HG03159 (cell line): ENCODE results near the gene AKAP5.
"Not testable (repeated sequence)": the region's sequence is repeated elsewhere in the genome, so short reads cannot be mapped to it uniquely, and the experiment has no call there.

Experiments used
- ATAC-seq: cut with Tn5 transposase; IDR thresholded peaks from one replicate; pipeline ENCODE4 v1.9.1; 2021; ENCODE audit warnings: mild to moderate bottlenecking, moderate library complexity; ENCODE audit not compliant: unreplicated experiment

AKAP5 gene

DNA sequence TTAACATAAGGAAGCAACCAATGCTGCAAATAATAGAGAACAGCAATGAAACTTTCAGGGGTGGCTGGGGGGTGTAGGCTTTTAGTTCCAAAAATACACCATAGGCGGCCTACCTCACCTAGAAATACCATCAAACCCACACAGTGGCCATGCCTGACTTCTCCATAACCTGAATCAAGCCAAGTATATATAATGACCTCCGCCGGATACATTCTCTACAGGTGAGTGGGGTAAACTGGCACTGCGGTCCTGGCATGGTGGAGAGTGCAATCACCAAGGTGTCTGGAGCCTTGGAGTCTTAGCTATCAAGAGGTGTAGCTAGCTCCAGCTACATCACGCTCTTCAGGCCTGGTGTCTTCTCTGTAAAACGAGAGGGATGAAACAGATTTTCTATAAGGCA is 37.2 kb downstream of the AKAP5 start:
- no peak for ATAC-seq

DNA sequence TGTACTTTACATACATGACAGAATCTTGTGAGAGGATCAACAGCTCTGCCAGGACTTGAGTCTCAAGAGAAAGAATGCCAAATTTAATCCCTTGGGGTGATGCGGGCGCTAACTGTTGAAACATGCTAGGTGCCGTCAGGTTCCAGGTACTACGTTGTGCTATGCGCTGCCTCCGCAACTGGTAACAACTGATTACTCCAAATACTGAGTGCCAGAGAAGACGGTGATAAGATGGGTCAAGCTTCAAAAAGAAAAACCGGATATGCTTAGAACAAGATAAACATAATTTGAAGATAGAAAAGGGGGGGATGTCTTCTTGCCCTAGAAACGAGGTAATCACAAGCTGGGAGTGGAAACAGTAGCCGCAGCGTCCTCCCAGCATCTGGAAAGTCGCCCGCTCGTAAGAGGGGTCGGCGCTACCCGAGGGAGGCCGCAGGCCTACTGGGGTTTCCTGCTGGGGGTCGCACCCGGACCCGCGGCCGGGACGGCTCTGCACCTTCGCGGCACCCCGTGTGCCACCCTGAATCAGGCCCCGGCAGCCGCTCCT is 37.7 kb downstream of the AKAP5 start:
- no peak for ATAC-seq

DNA sequence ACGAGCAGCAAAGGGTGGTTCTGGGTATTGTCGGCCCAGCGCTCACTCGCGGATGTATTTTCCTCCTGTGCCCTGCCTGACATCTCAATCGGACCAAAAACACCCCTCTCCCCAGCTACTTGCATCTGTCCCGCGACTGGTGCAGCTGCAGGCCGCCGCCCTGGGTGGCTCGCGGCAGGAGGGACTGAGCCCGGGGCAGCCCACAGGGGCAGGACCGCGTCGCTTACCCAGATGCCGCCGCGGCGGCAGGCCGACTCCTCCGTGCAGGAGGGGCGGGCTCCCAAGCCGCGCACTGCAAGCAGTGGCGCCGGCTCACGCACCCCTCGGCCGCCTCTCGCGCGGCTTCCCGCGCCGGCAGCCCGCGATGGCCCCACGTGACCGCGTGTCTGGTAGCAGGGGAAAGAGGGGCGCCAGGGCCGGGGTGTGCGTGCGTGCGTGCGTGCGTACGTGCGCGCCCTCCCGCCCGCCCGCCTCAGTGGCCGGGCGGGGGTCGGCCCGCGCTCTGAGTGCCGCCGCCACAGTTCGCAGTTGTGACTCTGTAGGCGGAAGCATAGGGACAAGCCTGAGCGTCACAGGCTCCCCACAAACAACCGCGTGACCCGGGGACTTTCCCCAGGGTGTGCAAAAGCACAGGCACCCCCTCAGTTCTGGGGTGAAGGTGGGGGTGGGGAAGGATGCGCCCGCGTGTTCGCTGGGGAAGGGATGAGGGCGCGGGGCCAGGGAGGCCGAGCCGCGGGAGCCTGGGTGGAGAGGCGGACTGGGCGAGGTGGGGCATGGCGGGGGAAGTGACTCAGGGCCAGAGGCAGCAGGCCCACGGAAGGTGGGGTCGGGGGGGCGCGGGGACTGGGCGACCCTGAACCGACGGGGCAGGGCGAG is 38.4 kb downstream of the AKAP5 start, which contains the start of gene ZBTB25:
ZBTB25 (minus strand) TSS at position 405 of the 876 bp plus-strand sequence. CDS start 13,305 bp downstream, outside the sequence.
- ATAC-seq = peak; percentile 62

DNA sequence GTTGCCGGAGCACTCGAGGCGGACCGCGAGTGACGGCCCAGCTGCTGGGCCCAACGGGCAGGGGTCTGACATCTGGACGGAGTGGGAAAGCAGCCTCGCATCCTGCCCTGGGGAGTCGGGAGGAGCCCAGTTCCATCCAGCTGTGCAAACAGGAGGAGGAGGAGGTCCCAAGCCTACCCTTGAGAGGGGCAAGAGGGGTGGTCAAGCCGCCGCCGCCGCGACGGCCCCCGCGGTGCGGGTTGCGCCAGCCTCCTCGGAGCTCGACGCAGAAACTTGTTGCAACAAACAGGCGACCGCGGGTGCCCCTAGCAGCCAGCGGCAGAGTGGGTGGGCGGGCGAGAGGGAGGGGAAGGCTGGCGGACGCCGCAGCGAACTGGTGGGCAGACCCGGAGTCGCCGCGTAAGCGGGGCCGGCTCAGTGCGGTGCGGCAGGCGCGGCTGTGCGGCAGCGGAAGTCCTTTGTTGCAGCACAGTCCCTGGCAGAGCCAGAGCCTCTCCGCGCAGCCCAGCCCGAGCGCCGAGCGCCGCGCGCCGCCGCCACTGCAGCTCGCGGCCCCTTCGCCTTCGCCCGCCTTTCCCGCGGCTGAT is 39.1 kb downstream of the AKAP5 start, which contains the start of gene ZBTB1:
ZBTB1 (plus strand) TSS at position 461 of the 587 bp plus-strand sequence. CDS start 16,735 bp downstream, outside the sequence.
- ATAC-seq = peak; percentile 31

DNA sequence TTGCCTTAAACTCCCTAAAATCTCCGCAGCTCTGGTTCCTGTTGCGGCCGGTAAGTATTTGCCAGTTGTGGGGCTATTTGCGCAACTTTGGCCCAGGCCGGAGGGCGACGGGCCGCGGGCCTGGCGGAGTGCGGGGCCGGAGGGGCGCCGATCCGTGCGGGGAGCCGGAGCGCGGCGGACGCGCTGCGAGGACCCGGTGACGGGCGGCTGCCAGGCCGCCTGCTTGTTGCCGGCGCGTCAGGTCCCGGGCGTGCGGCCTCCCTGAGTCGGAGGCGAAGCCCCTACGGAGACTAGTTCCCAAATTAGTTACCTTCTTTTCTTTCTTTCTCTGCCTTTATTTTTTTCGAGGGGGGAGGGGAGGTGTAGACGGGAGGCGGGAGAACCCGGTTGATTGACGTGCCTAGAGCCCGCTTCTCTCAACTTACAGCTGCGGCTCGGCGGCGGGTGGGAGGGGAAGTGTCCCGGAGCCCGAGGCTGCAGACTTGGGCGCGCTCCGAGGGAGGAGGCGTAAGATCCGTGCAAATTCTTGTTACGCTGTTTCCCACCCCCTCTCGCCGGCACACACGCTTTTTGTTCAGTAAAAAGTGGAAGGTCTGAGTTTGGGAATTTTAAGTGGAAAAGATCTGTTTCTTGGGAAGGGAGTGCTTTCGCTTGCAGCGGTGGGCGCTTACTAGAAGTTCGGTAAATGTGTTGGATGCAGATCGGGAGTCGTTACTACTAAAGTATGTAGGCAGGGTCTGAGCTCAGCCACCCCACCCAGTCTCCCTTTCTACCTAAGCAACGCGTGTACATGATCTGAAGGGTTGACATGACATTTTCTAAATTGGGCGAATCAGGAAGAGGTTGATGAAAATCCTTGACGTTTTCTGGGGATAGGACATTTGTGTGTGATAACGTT is 39.8 kb downstream of the AKAP5 start:
- ATAC-seq = peak; percentile 22

DNA sequence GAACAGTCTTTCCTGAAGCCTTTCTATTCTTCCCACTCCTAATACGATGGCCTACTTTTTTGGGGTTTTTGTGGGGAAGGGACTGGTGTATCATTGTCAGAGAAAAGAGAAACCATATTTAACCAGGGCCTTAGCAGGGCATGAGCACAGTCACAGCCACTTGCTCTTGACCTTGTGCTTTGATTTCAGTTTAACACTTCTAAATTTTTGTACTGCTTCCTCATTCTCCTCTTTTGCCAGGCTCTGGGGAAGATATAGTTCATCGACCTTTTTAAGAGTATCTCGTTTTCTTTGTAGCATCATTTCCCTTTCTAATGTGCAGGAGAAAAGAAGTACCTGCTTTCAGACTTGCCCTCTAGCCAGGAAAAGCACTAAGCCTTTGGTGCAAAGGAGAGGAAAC is 41.4 kb downstream of the AKAP5 start:
- ATAC-seq = no peak

DNA sequence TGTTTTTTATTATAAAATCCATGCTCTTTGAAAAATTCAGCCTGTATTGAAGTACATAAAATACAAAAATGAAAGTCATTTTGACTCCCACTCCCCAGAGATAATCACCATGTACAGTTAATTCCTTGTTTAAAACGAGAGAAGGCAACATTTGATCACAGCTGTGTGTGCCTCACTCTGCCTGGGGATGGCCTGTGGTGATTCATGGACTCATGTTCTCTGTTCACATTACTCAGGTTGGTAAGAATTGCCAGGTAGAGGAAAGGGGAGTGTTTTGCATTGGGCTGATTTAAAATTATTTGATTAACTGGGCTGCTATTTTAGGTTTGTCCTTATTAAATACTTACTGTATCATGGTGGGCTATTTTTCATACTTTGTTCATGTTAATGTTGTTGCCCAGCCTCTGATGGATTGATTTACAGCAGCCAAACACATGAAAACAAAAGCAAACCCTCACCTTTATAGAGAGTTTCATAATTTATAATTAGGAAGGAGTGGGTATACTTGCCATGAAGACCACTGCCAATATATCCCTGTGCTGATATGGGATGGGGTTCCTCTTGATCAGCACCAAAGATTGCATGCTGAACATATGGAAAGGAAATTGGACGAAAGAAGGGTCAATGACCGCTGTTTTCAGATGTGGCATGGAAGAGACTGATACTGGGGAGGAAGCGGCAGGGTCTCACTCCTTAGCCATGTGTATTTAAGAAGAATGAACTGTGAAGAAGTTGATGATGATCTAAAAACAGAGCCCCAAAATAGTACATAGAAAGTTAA is 42.3 kb downstream of the AKAP5 start:
- no peak for ATAC-seq

DNA sequence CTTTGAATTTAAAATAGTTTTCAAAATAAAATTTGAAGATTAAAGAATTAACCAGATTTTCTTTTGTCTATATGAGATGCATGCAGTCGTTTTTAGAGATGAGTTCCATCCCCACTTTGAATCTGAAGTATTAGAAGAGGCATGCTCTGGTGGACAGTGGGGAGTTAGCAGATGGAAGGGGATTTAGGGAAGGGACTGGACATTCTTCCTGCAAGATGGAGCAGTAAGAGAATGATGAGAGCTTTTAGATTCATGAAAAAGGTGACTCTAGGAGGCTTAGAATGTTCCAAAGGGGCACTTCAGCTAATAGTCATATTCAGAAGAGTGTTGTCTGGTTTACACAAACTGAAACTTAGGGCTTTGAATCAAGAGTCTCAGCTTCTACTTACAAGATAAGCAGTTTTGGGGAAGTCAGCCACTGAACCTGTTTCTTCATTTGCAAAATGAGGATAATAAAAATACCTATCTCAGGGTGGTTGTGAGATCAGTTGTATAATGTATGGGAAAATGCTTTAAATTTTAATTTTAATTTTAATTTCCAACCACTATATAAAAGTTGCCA is 43.0 kb downstream of the AKAP5 start:
- ATAC-seq = no peak

DNA sequence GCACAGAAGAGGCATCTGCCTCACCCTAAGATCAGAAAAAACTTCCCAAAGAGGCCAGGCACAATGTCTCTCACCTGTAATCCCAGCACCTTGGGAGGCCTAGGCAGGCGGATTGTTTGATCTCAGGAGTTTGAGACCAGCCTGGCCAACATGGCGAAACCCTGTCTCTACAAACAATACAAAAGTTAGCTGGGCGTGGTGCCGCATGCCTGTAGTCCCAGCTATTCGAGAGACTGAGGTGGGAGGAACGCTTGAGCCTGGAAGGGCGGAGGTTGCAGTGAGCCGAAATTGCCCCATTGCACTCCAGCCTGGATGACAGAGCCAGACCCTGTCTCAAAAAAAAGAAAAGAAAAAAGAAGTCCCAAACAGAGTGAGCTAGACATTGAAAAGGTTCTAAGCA is 43.7 kb downstream of the AKAP5 start:
- ATAC-seq = no peak

DNA sequence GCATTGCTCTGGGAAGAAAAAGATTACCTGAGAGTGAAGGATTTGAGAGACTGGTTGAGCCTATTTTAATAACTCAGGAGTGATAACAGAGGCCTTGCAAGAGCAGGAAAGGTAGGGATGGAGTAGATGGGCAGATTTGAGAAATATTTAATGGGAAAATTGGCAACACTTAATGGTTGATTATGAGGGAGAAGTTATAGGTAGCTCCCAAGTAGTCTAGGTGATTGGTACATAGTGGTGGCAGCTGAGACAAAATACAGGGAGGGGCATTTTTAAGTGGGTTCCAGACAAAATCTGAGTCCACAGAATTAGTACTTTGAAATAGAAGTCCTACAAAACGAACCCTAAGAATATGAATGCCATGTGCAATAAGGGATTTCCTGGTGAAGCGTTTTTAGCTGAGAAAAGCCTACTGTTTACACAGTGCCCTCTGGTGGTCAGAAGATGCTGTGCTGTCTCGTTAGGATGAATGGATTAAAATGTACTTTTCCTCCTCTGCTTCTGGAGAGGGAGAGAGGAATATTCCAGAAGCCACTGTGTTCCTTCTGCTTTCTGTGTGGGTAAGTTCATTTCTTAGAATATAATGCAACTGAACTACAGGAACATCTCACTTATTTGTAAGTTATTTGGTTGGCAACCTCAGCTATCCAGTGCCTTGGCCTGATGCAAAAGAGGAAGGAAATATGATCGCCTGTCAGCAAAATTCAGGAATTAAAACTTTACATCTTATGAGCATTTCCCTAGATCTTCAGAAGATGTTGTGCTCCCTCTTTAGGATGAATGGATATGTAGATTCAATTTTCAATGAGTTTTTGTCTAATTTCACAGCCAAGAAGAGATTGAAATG is 45.7 kb downstream of the AKAP5 start:
- no peak for ATAC-seq

DNA sequence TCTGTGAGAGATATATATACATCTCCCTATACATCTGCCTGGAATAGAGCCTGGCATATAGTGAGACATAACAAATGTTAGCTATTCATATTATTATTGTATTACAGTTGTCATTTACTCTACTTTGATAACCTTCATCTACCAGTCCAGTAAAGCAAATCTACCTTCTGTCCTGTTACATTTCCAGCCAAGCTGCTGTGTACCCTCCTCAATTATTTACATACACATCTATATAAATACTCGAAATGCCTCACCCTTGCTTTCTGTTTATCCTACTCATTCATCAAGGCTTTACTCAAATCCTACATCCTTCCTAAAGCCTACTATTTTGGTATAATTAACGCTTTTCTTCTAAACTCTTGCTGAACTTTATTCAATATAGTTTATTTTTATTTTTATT is 48.0 kb downstream of the AKAP5 start:
- no peak for ATAC-seq

DNA sequence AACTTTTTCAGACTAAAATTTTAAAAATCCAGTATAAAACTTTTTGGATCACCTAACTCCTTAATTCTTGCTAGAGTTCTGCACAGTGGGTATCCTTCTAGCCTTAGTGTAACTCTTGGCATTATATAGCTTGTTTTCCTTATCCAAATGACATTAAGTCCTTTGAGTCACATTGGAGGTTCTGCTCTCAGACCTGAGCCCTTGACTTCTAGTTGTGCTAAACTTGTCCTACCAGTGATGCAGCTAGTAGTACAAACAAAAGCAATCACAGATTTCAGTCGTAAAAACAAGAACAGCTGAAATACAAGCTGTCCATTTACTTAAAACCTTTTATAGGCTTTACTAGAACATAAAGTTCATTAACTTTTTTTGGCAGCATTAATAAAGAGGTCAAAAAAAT is 49.8 kb downstream of the AKAP5 start:
- no peak for ATAC-seq

DNA sequence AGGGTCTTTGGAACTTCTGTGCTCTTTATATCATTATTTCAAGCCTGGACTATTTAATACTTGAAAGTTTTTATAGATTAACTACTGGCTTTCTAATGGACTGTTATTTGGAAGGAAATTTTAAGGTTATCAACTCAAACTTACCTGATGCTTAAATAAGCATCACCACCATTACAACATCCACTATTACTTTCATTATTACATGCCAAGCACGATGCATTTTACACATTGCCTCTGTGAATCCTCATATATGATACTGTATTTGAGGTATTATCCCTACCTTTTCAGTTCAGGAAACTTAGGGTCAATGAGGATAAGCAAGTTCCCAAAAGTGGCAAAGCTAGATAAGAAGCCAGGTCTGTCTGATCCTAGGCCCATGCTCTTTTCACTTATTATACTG is 51.7 kb downstream of the AKAP5 start:
- ATAC-seq = no peak

DNA sequence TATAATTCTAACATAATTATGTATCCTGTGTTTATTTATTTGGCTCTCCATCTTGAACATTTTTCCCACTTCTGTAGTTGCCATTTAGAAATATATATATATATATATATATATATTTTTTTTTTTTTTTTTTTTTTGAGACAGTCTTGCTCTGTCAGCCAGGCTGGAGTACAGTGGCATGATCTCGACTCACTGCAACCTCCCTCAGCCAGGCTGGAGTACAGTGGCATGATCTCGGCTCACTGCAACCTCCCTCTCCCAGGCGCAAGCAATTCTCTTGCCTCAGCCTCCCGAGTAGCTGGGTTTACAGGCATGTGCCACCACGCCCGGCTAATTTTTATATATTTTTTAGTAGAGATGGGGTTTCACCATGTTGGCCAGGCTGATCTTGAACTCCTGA is 52.4 kb downstream of the AKAP5 start:
- not testable (repeated sequence) for ATAC-seq

DNA sequence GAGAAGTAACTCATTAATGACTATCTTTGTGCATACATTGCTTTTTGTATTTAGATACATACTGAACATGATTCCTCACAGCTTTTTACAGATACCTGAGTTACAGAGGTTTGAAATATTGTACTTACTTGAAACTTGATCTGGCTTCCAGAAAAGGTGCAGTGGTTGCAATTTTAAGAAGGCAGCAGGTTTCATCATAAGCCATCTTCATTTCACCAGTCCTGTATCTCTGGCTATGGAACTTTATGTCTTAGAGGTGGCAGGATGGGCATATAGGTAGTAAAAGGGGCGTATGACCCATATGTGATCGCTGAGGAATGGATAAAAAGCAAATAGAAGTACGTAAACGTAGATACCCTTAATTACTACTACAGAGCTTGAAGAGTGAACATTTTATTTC is 52.9 kb downstream of the AKAP5 start:
- ATAC-seq = no peak

DNA sequence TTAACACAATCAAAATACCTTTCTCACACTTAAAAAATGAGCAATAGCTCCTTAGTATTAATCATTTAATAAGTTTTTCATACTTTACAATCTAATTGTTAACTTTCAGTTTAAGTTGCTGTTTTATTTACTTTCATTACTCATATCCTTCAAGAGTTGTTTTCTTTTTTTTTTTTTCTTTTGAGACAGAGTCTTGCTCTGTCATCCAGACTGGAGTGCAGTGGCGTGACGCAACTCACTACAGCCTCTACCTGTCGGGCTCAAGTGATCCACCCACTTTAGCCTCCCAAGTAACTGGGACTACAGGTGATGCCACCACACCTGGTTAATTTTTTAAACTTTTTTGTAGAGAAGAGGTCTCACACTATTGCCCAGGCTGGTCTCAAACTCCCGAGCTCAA is 55.4 kb downstream of the AKAP5 start:
- ATAC-seq = no peak

DNA sequence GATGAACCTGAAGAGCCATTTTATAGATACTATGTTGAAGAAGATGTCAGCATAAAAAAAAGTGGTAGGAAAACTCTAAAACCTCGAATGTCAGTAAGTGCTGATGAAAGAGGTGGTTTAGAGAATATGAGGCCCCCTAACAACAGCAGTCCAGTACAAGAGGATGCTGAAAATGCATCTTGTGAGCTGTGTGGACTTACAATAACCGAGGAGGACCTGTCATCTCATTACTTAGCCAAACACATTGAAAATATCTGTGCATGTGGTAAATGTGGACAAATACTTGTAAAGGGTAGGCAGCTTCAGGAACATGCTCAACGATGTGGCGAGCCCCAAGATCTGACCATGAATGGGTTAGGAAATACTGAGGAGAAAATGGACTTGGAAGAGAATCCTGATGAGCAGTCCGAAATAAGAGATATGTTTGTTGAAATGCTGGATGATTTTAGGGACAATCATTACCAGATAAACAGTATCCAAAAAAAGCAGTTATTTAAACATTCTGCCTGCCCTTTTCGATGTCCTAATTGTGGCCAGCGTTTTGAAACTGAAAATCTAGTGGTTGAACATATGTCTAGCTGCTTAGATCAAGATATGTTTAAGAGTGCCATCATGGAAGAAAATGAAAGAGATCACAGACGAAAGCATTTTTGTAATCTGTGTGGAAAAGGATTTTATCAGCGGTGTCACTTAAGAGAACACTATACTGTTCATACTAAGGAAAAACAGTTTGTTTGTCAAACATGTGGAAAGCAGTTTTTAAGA is 57.5 kb downstream of the AKAP5 start:
- no peak for ATAC-seq
